ENCODE data around the gene SBF2. TPM values are rescaled to one million over a fixed set of nuclear protein-coding genes. Genes with fewer than 3 reads are reported as not detected.
"Not testable (repeated sequence)": the region's sequence is repeated elsewhere in the genome, so short reads cannot be mapped to it uniquely, and the experiment has no call there.

The SBF2 gene
- total RNA-seq, 1 experiment from 2014 or later, result 13.8 TPM

GRCh38 chr11:10042699-10043098 lies 251.3 kb downstream of the SBF2 start:
- Histone ChIP-seq H3K27me3 (ENCODE audit: low read length) (0 out of 2 replicates have a peak, but pooled peaks cover 2% of the 10 kb centered on the region), H3K4me2 (ENCODE audit: low read depth, low read length, poor library complexity, severe bottlenecking) (no peak overlapping the region), H3K9me3 (ENCODE audit: low read length) (no peaks in the 10 kb centered on the region; the same call in 1 of the 2 replicates)

DNA sequence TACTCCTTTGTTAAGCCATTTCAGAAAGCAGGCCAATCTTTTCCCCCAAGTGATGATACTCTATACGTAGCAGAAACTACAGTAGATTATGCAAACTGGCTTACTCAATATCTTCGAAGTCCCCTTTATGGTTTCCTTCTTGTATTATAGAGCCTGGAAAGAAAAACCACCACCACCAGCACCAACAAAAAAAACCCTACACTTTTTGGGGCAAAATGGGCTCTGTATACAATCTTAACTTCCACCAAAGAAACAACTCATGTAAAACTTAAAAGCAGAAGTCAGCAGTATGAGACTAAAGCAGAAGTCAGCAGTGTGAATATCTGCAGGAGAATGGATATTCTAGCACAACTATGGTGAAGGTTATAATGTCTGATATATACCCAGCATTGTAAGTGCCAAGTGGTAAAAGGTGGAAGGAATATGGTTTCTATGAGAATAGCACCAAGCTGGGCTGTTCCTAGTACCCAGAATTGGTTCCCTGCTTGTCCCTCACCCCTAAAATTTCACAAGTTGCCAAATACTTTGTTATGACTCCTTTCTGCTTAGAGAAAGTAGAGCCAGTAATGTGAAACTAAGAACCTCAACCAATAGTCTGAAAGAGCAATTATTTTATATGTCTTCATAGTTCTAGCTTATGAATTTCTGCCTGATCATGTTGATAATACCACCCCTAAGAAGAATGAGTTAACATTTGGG lies 252.1 kb downstream of the SBF2 start:
- H3K79me2 ChIP-seq (ENCODE audit: low read length), result no peaks in the 10 kb centered on the region
- H3K4me2 ChIP-seq (ENCODE audit: low read depth, low read length, poor library complexity, severe bottlenecking), result no peak overlapping the region
- no peaks in the 10 kb centered on the region for H4K20me1 ChIP-seq (ENCODE audit: insufficient read depth, low read depth, low read length)
- no peaks in the 10 kb centered on the region for H3K9me2 ChIP-seq (replicated peaks; ENCODE audit: insufficient read depth, low read length)
- peak; percentile 7 for DNase-seq
- H3K4me3 ChIP-seq (ENCODE audit: low read length), result no peak overlapping the region
- 0 out of 2 replicates have a peak, but pooled peaks cover 2% of the 10 kb centered on the region for H3K27me3 ChIP-seq (ENCODE audit: low read length)
- no peaks in the 10 kb centered on the region; the same call in 1 of the 2 replicates for H3K9me3 ChIP-seq (ENCODE audit: low read length)
- H3K27ac ChIP-seq (ENCODE audit: low read length), result no peak overlapping the region
- no peaks in the 10 kb centered on the region for H3K4me1 ChIP-seq (ENCODE audit: low read length)
- no peak overlapping the region for H3K9ac ChIP-seq (ENCODE audit: low read length)
- no peaks in the 10 kb centered on the region for H3K36me3 ChIP-seq (ENCODE audit: insufficient read depth, low read length)
- H2AFZ ChIP-seq (ENCODE audit: low read length), result no peak overlapping the region

More at GRCh38 chr11:10042699-10043098, 251.3 kb downstream of the SBF2 start:
- H3K79me2 ChIP-seq (ENCODE audit: low read length), result no peaks in the 10 kb centered on the region
- DNase-seq, result no peak
- no peaks in the 10 kb centered on the region for H4K20me1 ChIP-seq (ENCODE audit: insufficient read depth, low read depth, low read length)
- H3K4me1 ChIP-seq (ENCODE audit: low read length), result no peaks in the 10 kb centered on the region
- H3K4me3 ChIP-seq (ENCODE audit: low read length), result no peak overlapping the region
- no peaks in the 10 kb centered on the region for H3K36me3 ChIP-seq (ENCODE audit: insufficient read depth, low read length)
- no peak overlapping the region for H2AFZ ChIP-seq (ENCODE audit: low read length)
- no peaks in the 10 kb centered on the region for H3K9me2 ChIP-seq (replicated peaks; ENCODE audit: insufficient read depth, low read length)
- H3K9ac ChIP-seq (ENCODE audit: low read length), result no peak overlapping the region
- no peak overlapping the region for H3K27ac ChIP-seq (ENCODE audit: low read length)

DNA sequence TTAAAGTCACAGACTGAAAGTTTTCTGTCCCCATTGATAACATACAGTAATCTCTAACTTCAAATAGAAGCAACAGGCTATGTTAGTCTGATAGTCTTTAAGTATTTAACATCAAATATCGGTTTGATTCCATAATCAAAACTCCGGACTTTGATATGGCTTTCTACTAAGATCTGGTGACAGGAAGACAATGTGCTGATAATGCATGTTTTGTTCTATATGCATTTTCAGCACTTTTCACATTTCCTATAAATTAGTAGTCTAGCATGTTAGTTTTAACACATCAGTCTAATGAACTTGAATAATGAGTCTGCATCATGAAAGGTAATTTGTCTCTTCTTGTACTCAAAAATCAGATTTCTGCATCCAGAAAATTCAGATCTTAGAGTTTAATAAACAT lies 252.7 kb downstream of the SBF2 start:
- Histone ChIP-seq H3K9ac (ENCODE audit: low read length) (no peak overlapping the region), H3K79me2 (ENCODE audit: low read length) (no peaks in the 10 kb centered on the region), H2AFZ (ENCODE audit: low read length) (no peak overlapping the region), H3K27me3 (ENCODE audit: low read length) (0 out of 2 replicates have a peak, but pooled peaks cover 2% of the 10 kb centered on the region), H3K4me3 (ENCODE audit: low read length) (no peak overlapping the region), H3K9me2 (replicated peaks; ENCODE audit: insufficient read depth, low read length) (no peaks in the 10 kb centered on the region), H3K4me2 (ENCODE audit: low read depth, low read length, poor library complexity, severe bottlenecking) (no peak overlapping the region), H3K4me1 (ENCODE audit: low read length) (no peaks in the 10 kb centered on the region), H3K27ac (ENCODE audit: low read length) (no peak overlapping the region), H3K36me3 (ENCODE audit: insufficient read depth, low read length) (no peaks in the 10 kb centered on the region), H3K9me3 (ENCODE audit: low read length) (no peaks in the 10 kb centered on the region; the same call in 1 of the 2 replicates), H4K20me1 (ENCODE audit: insufficient read depth, low read depth, low read length) (no peaks in the 10 kb centered on the region)
- peak; percentile 31 for DNase-seq

- Histone ChIP-seq H3K4me1 (ENCODE audit: low read length) (no peaks in the 10 kb centered on the region), H3K27ac (ENCODE audit: low read length) (no peak overlapping the region), H3K27me3 (ENCODE audit: low read length) (no peaks in the 10 kb centered on the region), H3K9me3 (ENCODE audit: low read length) (no peaks in the 10 kb centered on the region), H2AFZ (ENCODE audit: low read length) (no peak overlapping the region), H3K4me2 (ENCODE audit: low read depth, low read length, poor library complexity, severe bottlenecking) (no peak overlapping the region), H3K9me2 (replicated peaks; ENCODE audit: insufficient read depth, low read length) (no peaks in the 10 kb centered on the region), H3K79me2 (ENCODE audit: low read length) (no peaks in the 10 kb centered on the region), H4K20me1 (ENCODE audit: insufficient read depth, low read depth, low read length) (no peaks in the 10 kb centered on the region), H3K4me3 (ENCODE audit: low read length) (no peak overlapping the region), H3K9ac (ENCODE audit: low read length) (no peak overlapping the region), H3K36me3 (ENCODE audit: insufficient read depth, low read length) (no peaks in the 10 kb centered on the region)
- no peak for DNase-seq
These were observed 255.3 kb downstream of the SBF2 start for GRCh38 chr11:10038521-10039302.

DNA sequence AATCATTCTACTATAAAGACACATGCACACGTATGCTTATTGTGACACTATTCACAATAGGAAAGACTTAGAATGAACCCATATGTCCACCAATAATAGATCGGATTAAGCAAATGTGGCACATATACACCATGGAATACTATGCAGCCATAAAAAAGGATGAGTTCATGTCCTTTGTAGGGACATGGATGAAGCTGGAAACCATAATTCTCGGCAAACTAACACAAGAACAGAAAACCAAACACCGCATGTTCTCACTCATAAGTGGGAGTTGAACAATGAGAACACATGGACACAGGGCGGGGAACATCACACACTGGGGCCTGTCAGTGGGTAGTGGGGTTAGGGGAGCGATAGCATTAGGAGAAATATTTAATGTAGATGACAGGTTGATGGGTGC lies 258.1 kb downstream of the SBF2 start:
- not testable (repeated sequence) for H2AFZ ChIP-seq (ENCODE audit: low read length); H3K27ac ChIP-seq (ENCODE audit: low read length); H3K27me3 ChIP-seq (ENCODE audit: low read length); H3K9me2 ChIP-seq (replicated peaks; ENCODE audit: insufficient read depth, low read length); H3K9me3 ChIP-seq (ENCODE audit: low read length); H4K20me1 ChIP-seq (ENCODE audit: insufficient read depth, low read depth, low read length); DNase-seq; H3K36me3 ChIP-seq (ENCODE audit: insufficient read depth, low read length); H3K9ac ChIP-seq (ENCODE audit: low read length); H3K4me2 ChIP-seq (ENCODE audit: low read depth, low read length, poor library complexity, severe bottlenecking); H3K4me3 ChIP-seq (ENCODE audit: low read length); H3K79me2 ChIP-seq (ENCODE audit: low read length); H3K4me1 ChIP-seq (ENCODE audit: low read length)

- no peak overlapping the region for H3K9ac ChIP-seq (ENCODE audit: low read length)
- H3K9me2 ChIP-seq (replicated peaks; ENCODE audit: insufficient read depth, low read length), result no peaks in the 10 kb centered on the region
- H3K36me3 ChIP-seq (ENCODE audit: insufficient read depth, low read length), result no peaks in the 10 kb centered on the region
- H3K4me3 ChIP-seq (ENCODE audit: low read length), result no peak overlapping the region
- no peaks in the 10 kb centered on the region for H4K20me1 ChIP-seq (ENCODE audit: insufficient read depth, low read depth, low read length)
- no peaks in the 10 kb centered on the region for H3K27me3 ChIP-seq (ENCODE audit: low read length)
- no peak for DNase-seq
- H3K79me2 ChIP-seq (ENCODE audit: low read length), result no peaks in the 10 kb centered on the region
- no peaks in the 10 kb centered on the region for H3K4me1 ChIP-seq (ENCODE audit: low read length)
- H3K4me2 ChIP-seq (ENCODE audit: low read depth, low read length, poor library complexity, severe bottlenecking), result no peak overlapping the region
- H3K9me3 ChIP-seq (ENCODE audit: low read length), result no peaks in the 10 kb centered on the region
- no peak overlapping the region for H2AFZ ChIP-seq (ENCODE audit: low read length)
- no peak overlapping the region for H3K27ac ChIP-seq (ENCODE audit: low read length)
These were observed 261.1 kb downstream of the SBF2 start for GRCh38 chr11:10032935-10033334.

DNA sequence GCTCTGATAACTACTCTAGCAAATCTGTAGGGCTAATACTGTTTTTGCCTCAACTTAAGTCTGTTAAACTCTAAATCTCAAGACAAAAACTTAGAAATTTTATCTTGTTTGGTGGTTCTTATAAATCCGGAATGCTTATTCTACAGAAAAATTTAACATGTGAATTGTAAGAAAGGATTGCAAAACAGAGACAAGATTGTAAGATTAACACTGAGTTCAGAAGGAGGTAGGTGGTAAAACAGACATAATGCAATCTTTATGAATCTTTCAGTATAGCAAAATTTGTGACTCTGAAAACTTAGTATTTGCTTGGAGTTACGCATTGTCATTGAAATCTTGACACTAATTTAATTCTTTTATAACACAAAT lies 263.9 kb downstream of the SBF2 start:
- H3K9ac ChIP-seq (ENCODE audit: low read length), result no peak overlapping the region

DNA sequence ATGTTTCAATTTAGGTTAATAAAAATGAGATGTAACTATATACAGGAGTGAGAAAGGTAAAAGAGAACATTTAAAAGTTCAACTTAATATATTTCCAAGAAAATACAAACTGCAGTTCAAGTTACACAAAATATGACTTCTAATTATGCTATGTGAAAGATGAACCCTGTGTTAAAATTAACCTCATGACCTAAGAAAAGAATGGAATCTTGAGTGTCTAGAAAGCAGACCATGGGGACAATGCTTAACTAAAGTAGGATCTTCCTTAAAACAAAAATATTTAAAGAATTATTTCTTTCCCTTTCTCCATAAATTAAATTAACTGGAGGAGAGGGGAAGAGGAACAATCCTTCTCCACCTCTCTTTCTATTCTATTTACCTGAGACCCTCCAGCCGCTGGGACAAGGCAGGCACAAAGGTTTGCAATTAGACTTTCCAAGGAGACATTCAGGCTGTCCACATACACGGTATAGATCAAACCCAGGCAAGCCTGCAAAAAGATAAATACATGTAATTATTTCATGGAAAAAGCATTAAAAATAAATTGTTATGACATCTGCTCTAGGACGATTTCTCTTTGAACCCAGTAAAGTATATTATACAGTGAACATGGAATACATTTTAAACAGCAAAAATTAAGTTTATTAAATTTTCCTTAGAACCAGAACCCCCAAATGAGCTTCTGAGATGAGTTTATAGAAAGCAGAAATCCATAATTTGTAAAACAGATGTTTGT lies 264.5 kb downstream of the SBF2 start:
- Histone ChIP-seq H3K9me3 (ENCODE audit: low read length) (no peaks in the 10 kb centered on the region), H3K4me1 (ENCODE audit: low read length) (no peaks in the 10 kb centered on the region), H3K27ac (ENCODE audit: low read length) (no peak overlapping the region), H3K9me2 (replicated peaks; ENCODE audit: insufficient read depth, low read length) (no peaks in the 10 kb centered on the region), H3K36me3 (ENCODE audit: insufficient read depth, low read length) (no peaks in the 10 kb centered on the region), H3K4me2 (ENCODE audit: low read depth, low read length, poor library complexity, severe bottlenecking) (no peak overlapping the region), H4K20me1 (ENCODE audit: insufficient read depth, low read depth, low read length) (no peaks in the 10 kb centered on the region), H3K27me3 (ENCODE audit: low read length) (no peaks in the 10 kb centered on the region), H3K79me2 (ENCODE audit: low read length) (no peaks in the 10 kb centered on the region), H3K4me3 (ENCODE audit: low read length) (no peak overlapping the region), H3K9ac (ENCODE audit: low read length) (no peak overlapping the region), H2AFZ (ENCODE audit: low read length) (no peak overlapping the region)
- peak; percentile 36 for DNase-seq

More for the DNA sequence above, 263.9 kb downstream of the SBF2 start:
- Histone ChIP-seq H3K9me3 (ENCODE audit: low read length) (no peaks in the 10 kb centered on the region), H3K27ac (ENCODE audit: low read length) (no peak overlapping the region), H4K20me1 (ENCODE audit: insufficient read depth, low read depth, low read length) (no peaks in the 10 kb centered on the region), H3K79me2 (ENCODE audit: low read length) (no peaks in the 10 kb centered on the region), H3K4me2 (ENCODE audit: low read depth, low read length, poor library complexity, severe bottlenecking) (no peak overlapping the region), H3K9me2 (replicated peaks; ENCODE audit: insufficient read depth, low read length) (no peaks in the 10 kb centered on the region), H3K27me3 (ENCODE audit: low read length) (no peaks in the 10 kb centered on the region), H3K4me3 (ENCODE audit: low read length) (no peak overlapping the region), H3K36me3 (ENCODE audit: insufficient read depth, low read length) (no peaks in the 10 kb centered on the region), H2AFZ (ENCODE audit: low read length) (no peak overlapping the region), H3K4me1 (ENCODE audit: low read length) (no peaks in the 10 kb centered on the region)
- peak; percentile 0 for DNase-seq

Data from Karpas-422 (cell line).